ENCODE data around the gene MTUS2. TPM values are rescaled to one million over a fixed set of nuclear protein-coding genes. Genes with fewer than 3 reads are reported as not detected.
"Not testable (repeated sequence)": the region's sequence is repeated elsewhere in the genome, so short reads cannot be mapped to it uniquely, and the experiment has no call there.

The MTUS2 gene
- total and polyA plus RNA-seq, 10 of the 15 experiments (the other 5 are each of a cell fraction or from before 2014, with no cell fraction given) = under 0.01 to 0.05 (median 0.02) TPM; not detected in 6

DNA sequence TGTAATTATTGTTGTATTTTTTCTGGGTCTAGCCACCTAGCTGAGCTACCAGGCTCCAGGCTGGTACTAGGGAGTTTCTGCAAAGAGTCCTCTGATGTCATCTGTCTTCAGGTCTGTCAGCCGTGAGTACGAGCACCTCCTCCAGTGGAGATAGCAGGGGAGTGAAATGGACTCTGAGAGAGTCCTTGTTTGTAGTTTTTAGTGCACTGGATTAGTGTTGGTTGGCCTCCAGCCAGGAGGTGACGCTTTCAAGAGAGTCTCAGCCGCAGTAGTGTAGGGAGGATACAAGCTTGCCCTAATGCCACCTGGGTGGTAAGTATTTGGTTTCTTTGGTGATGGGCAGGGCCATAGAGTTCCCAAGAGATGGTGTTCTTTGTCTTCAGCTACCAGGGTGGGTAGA lies 390.5 kb downstream of the MTUS2 start (continued):
- no peak for TF ChIP-seq ZNF384 (IDR thresholded peaks at IDR 0.05; ENCODE audit: borderline replicate concordance, low read depth, low read length)

DNA sequence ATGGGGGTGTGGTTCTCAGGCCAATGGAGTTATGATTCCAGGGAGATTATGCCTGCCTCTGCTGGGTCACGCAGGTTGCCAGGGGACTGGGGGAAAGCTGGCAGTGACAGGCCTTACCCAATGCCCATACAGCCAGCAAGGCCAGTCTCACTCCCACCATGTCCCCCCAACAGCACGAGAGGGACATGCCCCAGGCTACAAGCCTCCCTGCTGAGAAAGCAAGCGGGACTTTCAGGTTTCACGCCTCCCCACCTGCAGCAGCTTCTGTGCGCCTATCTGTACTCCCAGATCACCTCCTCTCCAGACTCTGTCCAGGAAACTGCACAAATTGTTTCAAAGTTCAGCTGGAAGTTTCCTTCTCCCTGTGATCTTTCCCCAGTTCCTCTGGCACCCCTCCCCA lies 391.0 kb downstream of the MTUS2 start:
- not testable (repeated sequence) for FAIRE-seq; BruUV-seq (replicated peaks)
- in situ Hi-C loops (cut with MboI) = loop anchor here (5.0 kb wide), 1 partner anchor 136 kb away; no protein-coding TSS in a partner anchor

DNA sequence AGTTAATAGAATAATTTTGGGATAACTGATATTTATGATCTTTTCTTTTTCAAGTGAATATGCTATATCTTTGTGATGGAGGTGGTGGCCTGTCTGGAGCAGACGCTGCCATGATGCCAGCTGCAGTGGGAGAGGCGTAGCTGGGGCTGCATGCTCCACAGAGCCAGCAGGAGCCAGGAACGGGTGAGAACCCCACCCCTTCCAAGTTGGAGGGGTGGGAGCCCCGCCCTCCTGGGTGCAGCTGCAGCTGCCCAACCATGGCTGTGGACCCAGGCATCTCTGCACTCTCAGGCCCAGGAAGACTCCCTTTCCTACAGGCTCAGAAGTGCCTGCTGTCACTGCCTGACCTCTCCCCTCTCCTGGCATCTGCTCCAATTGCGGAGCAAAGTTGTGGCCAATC lies 402.3 kb downstream of the MTUS2 start:
- WGBS (ENCODE audit: insufficient coverage, insufficient replicate concordance, low lambda C conversion rate, missing lambda C conversion rate) = 35% methylated on average over 4 of the region's 5 CpGs

More for the DNA sequence above, 391.0 kb downstream of the MTUS2 start:
- CTCF ChIA-PET; H3K4me2 ChIP-seq (ENCODE audit: control insufficient read depth, insufficient read depth); DNase-seq (ENCODE audit: low read depth, low spot score); ATAC-seq; H3K4me3 ChIP-seq; H3K27ac ChIP-seq (ENCODE audit: control insufficient read depth, insufficient read depth); H3K27me3 ChIP-seq (replicated peaks in 1 of 2; ENCODE audit: control insufficient read depth in 2 of 2, insufficient read depth in 2 of 2, low read length in 1 of 2); H3K79me2 ChIP-seq (ENCODE audit: control insufficient read depth, insufficient read depth, low read length); intact Hi-C loops (cut with micrococcal nuclease; ENCODE audit: unreplicated experiment); H4K20me1 ChIP-seq (ENCODE audit: control insufficient read depth, insufficient read depth); RAD21 ChIA-PET (ENCODE audit: unreplicated experiment); H2AFZ ChIP-seq (ENCODE audit: control insufficient read depth, low read depth, low read length); H3K9ac ChIP-seq (ENCODE audit: control insufficient read depth, insufficient read depth, low read length); H3K9me3 ChIP-seq (replicated peaks; ENCODE audit: control insufficient read depth, insufficient read depth, low read length); H3K4me1 ChIP-seq (ENCODE audit: control insufficient read depth, insufficient read depth, low read length); H3K36me3 ChIP-seq (ENCODE audit: control insufficient read depth in 2 of 2, insufficient read depth in 2 of 2, low read length in 1 of 2); SMC1A ChIA-PET (ENCODE audit: uncharacterized antibody, unreplicated experiment): not testable (repeated sequence)
- POLR2A ChIA-PET = interaction anchor here (0.5 kb wide), 1 partner anchor 16 kb away, joined by 6 read pairs; no protein-coding TSS in a partner anchor
- 10% methylated on average over 5 of the region's 5 CpGs for WGBS (ENCODE audit: insufficient coverage, insufficient replicate concordance, low lambda C conversion rate, missing lambda C conversion rate)

More for the DNA sequence above, 402.3 kb downstream of the MTUS2 start:
- H4K20me1 ChIP-seq (ENCODE audit: control insufficient read depth, insufficient read depth) = no peaks in the 10 kb centered on the region
- TF ChIP-seq SUZ12 (IDR thresholded peaks at IDR 0.05; ENCODE audit: unreplicated experiment) (no peak), ESRRA (IDR thresholded peaks at IDR 0.05; ENCODE audit: low read length) (no peak)
- no peak overlapping the region for H3K9ac ChIP-seq (ENCODE audit: control insufficient read depth, insufficient read depth, low read length)
- no TSS peak for BruUV-seq (replicated peaks)
- intact Hi-C loops (cut with micrococcal nuclease; ENCODE audit: unreplicated experiment) (no loop called here), in situ Hi-C loops (cut with MboI) (no loop called here)
- ATAC-seq (no peak), FAIRE-seq (no peak), DNase-seq (ENCODE audit: low read depth, low spot score) (no peak)
- ChIA-PET SMC1A (ENCODE audit: uncharacterized antibody, unreplicated experiment) (no interaction called here), CTCF (no interaction called here), POLR2A (no interaction called here), RAD21 (ENCODE audit: unreplicated experiment) (no interaction called here)
- H3K27ac ChIP-seq (ENCODE audit: control insufficient read depth, insufficient read depth) = no peak overlapping the region
- H2AFZ ChIP-seq (ENCODE audit: control insufficient read depth, low read depth, low read length) = no peak overlapping the region
- no peaks in the 10 kb centered on the region for H3K79me2 ChIP-seq (ENCODE audit: control insufficient read depth, insufficient read depth, low read length)
- no peaks in the 10 kb centered on the region for H3K36me3 ChIP-seq (ENCODE audit: control insufficient read depth in 2 of 2, insufficient read depth in 2 of 2, low read length in 1 of 2)
- no peaks in the 10 kb centered on the region for H3K4me1 ChIP-seq (ENCODE audit: control insufficient read depth, insufficient read depth, low read length)
- no peak overlapping the region for H3K4me2 ChIP-seq (ENCODE audit: control insufficient read depth, insufficient read depth)
- no peaks in the 10 kb centered on the region for H3K27me3 ChIP-seq (replicated peaks in 1 of 2; ENCODE audit: control insufficient read depth in 2 of 2, insufficient read depth in 2 of 2, low read length in 1 of 2)
- peaks cover 3% of the 10 kb centered on the region; the same call in 1 of the 3 replicates for H3K9me3 ChIP-seq (replicated peaks; ENCODE audit: control insufficient read depth, insufficient read depth, low read length)
- no peak overlapping the region for H3K4me3 ChIP-seq
